Right cardiac atrium (tissue), 5 donors: ENCODE data around the gene ATP6AP1. TPM values are rescaled to one million over a fixed set of nuclear protein-coding genes. Genes with fewer than 3 reads are reported as not detected.

Experiments
- microRNA-seq, 2 donors: library from miRNA; unstranded; fragments of <30 nt; microRNA quantifications; one replicate each; pipeline ENCODE4 v1.2.0, GENCODE V29; 2020 to 2021
- polyA plus RNA-seq: library from polyadenylated mRNA; stranded (reverse); fragments of 200-250 nt; gene quantifications from one replicate; pipeline ENCODE4 v1.2.3, GENCODE V29; 2013
- total RNA-seq, 4 donors: library from RNA; stranded (reverse); fragmentation: NEBNext Ultra II Directional; extraction: Animal tissue kit (Norgen Biotek cat#: 25700); gene quantifications; one replicate each; pipeline ENCODE4 v1.2.1, GENCODE V29; 2021
- donor health status: healthy with polysubstance abuse.
- donor health status: DM: no; HTN: yes; CAD: no.
- donor health status: DM: no; HTN: no; CAD: no.
- donor health status: DM: no; HTN: yes; CAD: no; lungs with severe emphysema.
- donor health status: DM: yes; HTN: yes; CAD: no.

The ATP6AP1 gene
- total and polyA plus RNA-seq, 5 donors = 63.1 to 83.8 (median 74.0) TPM

Small RNA genes within 50 kb of the gene (microRNA-seq; reads per million reads assigned to microRNA genes)
- gene MIR6858 = 0 to 0.42 reads per million in 2 donors

Other genes with a start within 250 kb of the ATP6AP1 start
- not detected for gene OPN1MW, start 246.1 kb upstream of the ATP6AP1 start, total RNA-seq
- not detected for gene OPN1MW, start 246.1 kb upstream of the ATP6AP1 start, polyA plus RNA-seq
- not detected for gene OPN1MW2, start 208.9 kb upstream of the ATP6AP1 start, total RNA-seq
- not detected for gene OPN1MW2, start 208.9 kb upstream of the ATP6AP1 start, polyA plus RNA-seq
- not detected for gene OPN1MW3, start 171.1 kb upstream of the ATP6AP1 start, total RNA-seq
- not detected for gene OPN1MW3, start 171.1 kb upstream of the ATP6AP1 start, polyA plus RNA-seq
- not detected for gene TEX28, start 133.6 kb upstream of the ATP6AP1 start, total RNA-seq
- gene TEX28, start 133.6 kb upstream of the ATP6AP1 start, polyA plus RNA-seq = not detected
- 10 to 100 TPM in 1 of 4 donors, 1 to 10 TPM in 3; 5.5 to 11.9 (median 9.1) TPM for gene TKTL1, start 132.9 kb upstream of the ATP6AP1 start, total RNA-seq
- 6.0 TPM for gene TKTL1, start 132.9 kb upstream of the ATP6AP1 start, polyA plus RNA-seq
- gene FLNA, start 54.0 kb upstream of the ATP6AP1 start, total RNA-seq = 100 to 1,000 TPM; 262 to 363 (median 298) TPM
- 271 TPM for gene FLNA, start 54.0 kb upstream of the ATP6AP1 start, polyA plus RNA-seq
- 10 to 100 TPM; 58.5 to 72.9 (median 60.0) TPM for gene EMD, start 49.4 kb upstream of the ATP6AP1 start, total RNA-seq
- 86.1 TPM for gene EMD, start 49.4 kb upstream of the ATP6AP1 start, polyA plus RNA-seq
- gene RPL10, start 30.3 kb upstream of the ATP6AP1 start, total RNA-seq = 1,000 to 10,000 TPM; 2,034 to 2,544 (median 2,211) TPM
- 2,857 TPM for gene RPL10, start 30.3 kb upstream of the ATP6AP1 start, polyA plus RNA-seq
- 10 to 100 TPM; 47.3 to 52.6 (median 51.2) TPM for gene DNASE1L1, start 19.4 kb upstream of the ATP6AP1 start, total RNA-seq
- gene DNASE1L1, start 19.4 kb upstream of the ATP6AP1 start, polyA plus RNA-seq = 60.5 TPM
- gene TAFAZZIN, start 17.1 kb upstream of the ATP6AP1 start, total RNA-seq = 10 to 100 TPM; 38.0 to 45.0 (median 39.0) TPM
- gene TAFAZZIN, start 17.1 kb upstream of the ATP6AP1 start, polyA plus RNA-seq = 43.9 TPM
- 10 to 100 TPM; 82.7 to 99.3 (median 96.9) TPM for gene GDI1, start 8.5 kb downstream of the ATP6AP1 start, total RNA-seq
- gene GDI1, start 8.5 kb downstream of the ATP6AP1 start, polyA plus RNA-seq = 102 TPM
- gene FAM50A, start 15.5 kb downstream of the ATP6AP1 start, total RNA-seq = 10 to 100 TPM; 48.6 to 54.0 (median 53.0) TPM
- 88.7 TPM for gene FAM50A, start 15.5 kb downstream of the ATP6AP1 start, polyA plus RNA-seq
- 10 to 100 TPM; 26.5 to 34.0 (median 29.6) TPM for gene PLXNA3, start 29.6 kb downstream of the ATP6AP1 start, total RNA-seq
- gene PLXNA3, start 29.6 kb downstream of the ATP6AP1 start, polyA plus RNA-seq = 12.2 TPM
- 10 to 100 TPM; 16.3 to 22.0 (median 19.5) TPM for gene LAGE3, start 50.6 kb downstream of the ATP6AP1 start, total RNA-seq
- gene LAGE3, start 50.6 kb downstream of the ATP6AP1 start, polyA plus RNA-seq = 25.8 TPM
- gene UBL4A, start 57.9 kb downstream of the ATP6AP1 start, total RNA-seq = 10 to 100 TPM; 51.1 to 62.1 (median 60.3) TPM
- gene UBL4A, start 57.9 kb downstream of the ATP6AP1 start, polyA plus RNA-seq = 43.6 TPM
- 10 to 100 TPM; 14.4 to 18.9 (median 15.5) TPM for gene SLC10A3, start 62.0 kb downstream of the ATP6AP1 start, total RNA-seq
- gene SLC10A3, start 62.0 kb downstream of the ATP6AP1 start, polyA plus RNA-seq = 17.3 TPM
- 10 to 100 TPM; 55.4 to 60.8 (median 58.9) TPM for gene FAM3A, start 87.6 kb downstream of the ATP6AP1 start, total RNA-seq
- 68.6 TPM for gene FAM3A, start 87.6 kb downstream of the ATP6AP1 start, polyA plus RNA-seq
- gene G6PD, start 118.2 kb downstream of the ATP6AP1 start, total RNA-seq = 10 to 100 TPM; 16.6 to 26.4 (median 23.5) TPM
- 13.2 TPM for gene G6PD, start 118.2 kb downstream of the ATP6AP1 start, polyA plus RNA-seq
- gene IKBKG, start 118.9 kb downstream of the ATP6AP1 start, total RNA-seq = 10 to 100 TPM; 17.7 to 21.8 (median 19.1) TPM
- gene IKBKG, start 118.9 kb downstream of the ATP6AP1 start, polyA plus RNA-seq = 17.2 TPM
- gene CTAG1A, start 156.5 kb downstream of the ATP6AP1 start, total RNA-seq = not detected
- not detected for gene CTAG1A, start 156.5 kb downstream of the ATP6AP1 start, polyA plus RNA-seq
- not detected for gene CTAG1B, start 190.6 kb downstream of the ATP6AP1 start, total RNA-seq
- gene CTAG1B, start 190.6 kb downstream of the ATP6AP1 start, polyA plus RNA-seq = not detected
- gene CTAG2, start 224.9 kb downstream of the ATP6AP1 start, total RNA-seq = not detected
- gene CTAG2, start 224.9 kb downstream of the ATP6AP1 start, polyA plus RNA-seq = not detected